Measurements from ENCODE around the gene FUT4.

- TF ChIP-seq CTCF (IDR thresholded peaks at IDR 0.05), result no peak
- no peak for TF ChIP-seq POLR2A (IDR thresholded peaks at IDR 0.05)
These were observed 51.4 kb downstream of the FUT4 start for GRCh38 chr11:94595076-94595475.

All from body of pancreas (tissue), 4 donors.